ENCODE measurements around the gene CASZ1.

Gene CASZ1

DNA sequence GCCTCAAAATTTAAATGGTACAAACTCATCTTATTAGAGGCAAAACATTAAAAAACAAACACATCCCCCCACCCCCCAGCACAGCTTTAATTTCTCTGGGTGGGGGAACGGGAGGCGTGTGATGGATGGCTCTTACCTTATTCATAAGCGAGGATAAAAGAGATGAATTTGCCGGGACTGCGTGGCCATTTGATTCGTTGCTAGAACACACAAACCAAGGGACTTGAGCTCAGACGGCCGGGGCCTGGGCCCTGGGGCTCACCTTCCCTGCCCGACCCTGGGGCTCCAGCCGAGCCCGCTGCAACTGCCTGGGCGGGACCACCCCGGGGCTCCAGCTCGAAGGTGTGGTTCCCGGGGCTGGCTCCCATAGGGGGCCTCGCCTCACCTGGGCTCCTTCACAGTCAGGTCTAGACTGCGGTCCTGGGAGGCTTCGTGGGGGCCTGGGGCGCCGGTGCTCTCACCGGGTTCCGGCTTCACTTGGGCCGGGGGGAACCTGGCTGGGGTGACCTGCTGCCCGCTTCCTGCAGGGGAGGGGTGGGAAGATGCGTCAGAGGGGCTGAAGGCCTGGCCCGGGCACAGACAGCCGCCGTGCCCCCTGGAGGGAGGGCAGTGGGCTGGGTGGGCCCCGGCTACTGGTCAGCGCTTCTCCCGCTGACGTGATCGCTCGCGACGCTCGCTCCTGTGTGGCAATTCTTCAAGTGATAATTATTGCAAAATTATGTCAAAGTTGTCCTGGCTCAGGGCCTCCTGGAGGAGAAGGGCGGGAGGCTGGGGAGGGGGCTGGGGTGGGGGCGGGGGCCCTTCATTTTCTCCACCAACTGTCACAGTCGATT, 145.7 kb downstream of the CASZ1 start:
- DNase-seq = no peak

DNA sequence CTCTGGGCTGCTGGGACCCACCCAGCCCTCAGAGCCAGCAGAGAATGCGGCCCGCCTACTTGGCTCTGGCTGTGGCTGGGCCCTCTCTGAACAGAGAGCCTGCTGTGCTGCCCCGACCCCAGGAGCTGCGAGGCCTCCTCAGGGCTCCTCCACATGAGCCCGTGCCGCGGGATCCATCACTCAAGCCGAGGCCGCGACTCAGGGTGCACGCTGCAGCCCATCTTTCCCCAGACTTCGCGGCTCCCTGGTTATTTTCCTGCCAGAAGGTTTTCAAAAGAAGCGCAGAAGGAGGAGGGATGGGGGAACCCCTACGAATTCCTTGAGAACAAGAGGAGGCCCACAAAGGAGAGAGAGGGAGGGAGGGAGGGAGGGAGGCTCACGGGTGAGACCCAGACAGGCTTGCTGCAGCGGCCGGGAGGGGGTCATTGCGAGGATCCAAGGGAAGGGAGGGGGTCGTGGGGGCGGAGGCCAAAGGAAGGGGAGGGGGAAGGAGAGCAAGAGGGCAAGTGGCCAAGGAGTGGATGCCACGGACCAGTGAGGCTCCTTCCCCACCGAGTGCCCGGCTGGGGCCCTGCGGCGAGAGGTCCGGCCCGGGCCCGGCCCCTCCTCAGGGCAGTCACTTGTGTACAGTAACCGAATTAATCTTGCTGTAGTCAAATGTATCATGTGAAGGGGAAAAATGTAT, 146.8 kb downstream of the CASZ1 start:
- DNase-seq = no peak

DNA sequence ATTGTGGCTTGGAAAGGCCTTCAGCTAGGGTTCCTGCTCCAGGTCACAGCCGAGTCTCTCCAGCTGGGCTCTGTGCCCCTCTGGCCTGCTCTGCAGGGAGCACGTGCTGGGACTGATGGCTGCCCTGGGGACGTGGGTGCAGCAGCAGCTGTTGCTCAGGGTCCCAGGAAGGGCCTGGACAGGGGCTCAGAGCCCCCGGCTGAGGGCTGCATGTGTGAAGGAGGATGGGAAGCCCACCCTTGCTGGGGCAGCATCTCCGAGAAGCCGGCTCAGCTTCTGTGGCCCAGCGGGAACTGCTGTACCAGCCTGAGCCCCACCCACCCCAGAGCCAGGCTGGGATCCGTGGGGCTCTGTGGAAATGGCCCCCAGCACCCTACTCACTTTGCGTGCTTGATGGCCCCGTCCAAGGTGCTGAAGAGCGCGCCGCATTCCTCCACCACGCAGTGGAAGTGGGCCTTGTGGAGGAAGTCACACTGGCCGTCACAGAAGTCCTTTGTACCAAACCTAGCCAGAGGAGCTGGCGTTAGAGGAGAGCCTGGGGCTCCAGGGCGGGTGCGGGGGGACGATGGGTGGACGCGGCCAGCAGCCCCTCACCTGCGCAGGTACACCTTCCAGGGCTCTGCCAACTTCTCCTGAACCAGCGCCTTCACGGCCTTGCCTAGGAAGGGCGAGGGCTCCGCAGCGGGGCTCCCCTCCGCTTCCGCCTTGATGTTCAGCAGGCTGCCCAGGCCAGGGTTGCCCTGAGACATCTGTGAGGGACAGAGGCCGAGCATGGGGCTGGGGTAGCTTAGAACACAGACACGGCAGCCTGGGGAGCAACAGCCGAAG, 147.5 kb downstream of the CASZ1 start:
- DNase-seq = no peak

DNA sequence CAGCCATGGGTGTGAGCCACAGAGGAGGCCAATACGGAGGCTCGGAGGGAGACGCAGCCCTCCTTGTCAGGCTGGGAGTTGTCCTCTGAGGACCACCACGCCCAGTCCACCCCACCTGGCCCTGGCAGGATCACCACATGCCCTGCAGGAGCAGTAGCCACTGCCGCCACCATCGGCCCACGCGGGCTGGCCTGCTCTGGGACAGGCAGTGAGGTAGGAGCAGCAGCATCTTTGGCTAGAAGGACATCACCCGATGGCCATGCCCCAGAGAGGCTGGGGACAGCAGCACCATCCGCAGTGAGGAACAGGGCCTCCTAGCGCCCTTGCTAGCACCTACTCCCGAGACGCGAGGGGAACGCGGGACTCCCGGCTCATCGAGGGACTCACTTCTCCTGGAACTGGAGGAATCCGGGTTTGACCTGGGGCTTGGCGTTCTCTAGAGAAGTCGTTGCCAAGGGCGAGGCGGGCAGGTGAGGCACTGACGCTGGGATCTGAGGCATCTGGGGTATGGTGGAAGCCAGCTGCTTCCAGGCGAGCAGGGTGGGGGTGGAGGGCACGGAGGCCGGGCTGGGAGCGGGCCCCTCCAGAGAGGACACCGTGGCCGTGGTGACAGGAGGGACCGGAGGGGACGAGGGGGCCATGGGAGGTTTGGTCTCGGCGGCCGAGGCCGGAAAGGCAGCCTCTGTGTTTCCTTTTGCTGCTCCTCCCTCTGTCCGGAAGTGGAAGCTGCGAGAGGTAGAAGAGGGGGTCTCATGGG, 148.9 kb downstream of the CASZ1 start:
- no peak for DNase-seq

DNA sequence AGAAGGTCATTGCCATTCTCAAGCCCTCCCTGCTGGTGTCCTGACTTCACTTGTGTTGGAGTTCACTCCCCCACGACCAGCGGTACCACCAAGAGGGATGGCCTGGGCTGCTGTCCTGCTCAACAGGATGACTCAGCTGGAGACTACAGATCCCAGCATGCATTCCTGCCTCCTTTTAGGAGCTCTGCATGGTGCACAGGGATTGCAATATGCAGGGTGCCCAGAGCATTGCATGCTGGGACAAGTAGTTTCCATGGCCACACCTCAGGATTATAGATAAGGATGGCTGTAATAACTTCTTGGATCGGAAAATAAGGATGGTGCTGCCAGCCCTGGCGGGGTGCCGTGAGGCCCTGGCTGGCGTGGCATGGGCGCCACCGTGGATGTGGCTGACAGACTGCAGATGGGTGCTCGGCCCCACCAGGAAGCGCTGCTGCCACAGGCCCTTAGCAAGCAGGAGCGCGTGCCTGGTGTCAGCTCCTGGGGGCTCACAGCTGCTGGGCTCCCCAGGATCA, 150.0 kb downstream of the CASZ1 start:
- no peak for DNase-seq

DNA sequence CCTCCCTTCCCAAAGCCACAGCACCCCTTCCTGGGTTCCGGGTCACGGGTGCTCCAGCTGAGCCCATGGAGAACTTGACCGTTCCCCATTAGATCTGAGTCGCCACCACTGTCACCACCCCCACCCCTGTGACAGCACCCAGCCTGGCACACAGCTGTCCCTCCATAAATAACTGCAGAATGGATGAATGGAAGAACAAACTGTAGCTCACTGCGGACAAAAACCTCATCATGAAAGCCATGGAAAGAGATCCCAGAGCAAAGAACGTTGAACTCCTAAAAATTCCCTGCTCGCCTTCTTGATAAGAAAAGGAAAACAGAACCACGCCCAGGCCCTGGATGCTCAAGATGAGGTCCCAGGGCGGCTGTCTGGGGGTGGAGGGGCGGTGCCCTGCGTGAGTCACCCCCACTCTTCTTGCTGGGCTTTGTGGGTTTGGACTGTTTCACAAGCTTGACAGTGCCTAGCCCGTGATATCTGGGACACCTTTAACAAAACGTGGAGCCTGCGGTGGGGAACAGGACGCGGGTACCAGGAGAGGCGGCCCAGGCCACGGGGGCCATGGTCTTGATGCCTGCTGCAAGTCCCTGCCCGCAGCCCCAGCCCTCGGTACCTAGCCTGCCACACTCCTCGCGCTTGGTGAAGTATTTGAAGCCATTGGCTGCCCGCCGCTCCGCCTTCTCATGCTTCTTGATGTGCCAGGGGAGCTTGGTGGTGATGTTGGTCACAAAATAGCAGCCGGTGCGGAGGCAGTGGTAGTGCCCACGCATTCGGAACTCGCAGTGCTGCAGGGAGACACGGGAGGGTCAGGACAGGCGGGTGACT, 151.9 kb downstream of the CASZ1 start:
- DNase-seq = no peak

DNA sequence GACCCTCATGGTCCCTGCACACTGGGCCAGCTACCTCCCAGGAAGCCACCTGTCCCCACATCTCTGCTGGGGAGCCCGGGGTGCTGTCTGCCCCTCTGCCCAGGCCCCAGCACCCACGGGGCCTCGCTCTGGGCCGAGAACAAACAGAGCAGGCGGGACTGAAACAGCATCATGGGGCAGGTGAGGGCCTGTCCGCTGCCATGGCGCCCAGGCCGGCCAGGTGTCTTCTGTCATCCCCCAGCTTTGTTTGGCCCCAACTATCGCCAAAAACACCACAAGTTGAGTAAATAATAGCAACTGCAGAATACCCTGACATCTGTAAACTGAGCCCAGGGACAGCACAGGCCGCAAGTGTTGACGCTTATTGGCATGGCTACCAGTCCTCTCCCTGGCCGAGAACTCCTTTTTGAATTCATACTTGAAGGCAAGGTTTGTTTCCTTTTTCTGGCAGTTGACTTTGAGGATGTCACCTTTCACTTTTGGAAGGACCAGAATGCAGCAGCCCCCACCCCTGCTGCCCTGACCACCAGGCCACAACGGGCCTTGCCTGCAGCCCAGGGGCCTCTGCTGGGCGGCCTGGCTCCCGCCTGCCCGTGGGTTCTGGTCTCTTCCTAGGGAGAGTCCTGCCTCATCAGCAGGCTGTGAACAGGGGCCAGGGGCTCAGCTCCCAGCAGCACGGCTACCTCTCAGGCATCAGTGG, 152.7 kb downstream of the CASZ1 start:
- no peak for DNase-seq

DNA sequence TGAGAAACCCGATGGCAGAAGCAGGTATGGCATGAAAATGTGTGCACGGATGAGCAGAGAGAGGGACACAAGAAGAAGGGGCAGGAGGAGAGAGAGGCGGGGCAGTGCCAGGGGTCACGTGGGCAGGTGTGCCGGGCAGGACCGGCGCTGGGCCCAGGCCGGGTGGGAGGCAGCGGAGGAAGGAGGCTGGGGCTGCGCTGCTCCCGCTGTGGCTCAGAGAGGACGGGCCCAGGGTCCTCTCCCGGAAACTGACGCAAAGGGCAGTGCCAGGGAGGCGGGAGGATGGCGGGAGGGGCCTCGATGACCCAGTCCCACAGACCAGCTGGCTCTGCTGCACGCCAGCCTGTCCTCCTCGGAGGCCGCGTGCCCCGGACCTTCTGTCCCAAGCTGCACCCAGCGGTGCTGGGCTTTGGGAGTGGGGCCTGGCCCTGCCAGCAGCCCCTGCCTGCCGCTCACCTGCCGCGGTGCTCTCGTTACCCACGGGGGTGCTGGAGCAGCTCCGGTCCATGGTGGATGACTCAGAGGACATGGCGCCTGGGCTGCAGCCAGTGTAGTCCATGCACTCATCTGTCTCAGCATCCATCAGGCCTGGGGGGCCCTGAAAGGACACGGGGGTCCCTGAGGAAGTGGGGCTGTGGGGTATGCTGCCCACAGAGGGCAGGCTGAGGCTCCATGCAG, 153.9 kb downstream of the CASZ1 start:
- no peak for DNase-seq

DNA sequence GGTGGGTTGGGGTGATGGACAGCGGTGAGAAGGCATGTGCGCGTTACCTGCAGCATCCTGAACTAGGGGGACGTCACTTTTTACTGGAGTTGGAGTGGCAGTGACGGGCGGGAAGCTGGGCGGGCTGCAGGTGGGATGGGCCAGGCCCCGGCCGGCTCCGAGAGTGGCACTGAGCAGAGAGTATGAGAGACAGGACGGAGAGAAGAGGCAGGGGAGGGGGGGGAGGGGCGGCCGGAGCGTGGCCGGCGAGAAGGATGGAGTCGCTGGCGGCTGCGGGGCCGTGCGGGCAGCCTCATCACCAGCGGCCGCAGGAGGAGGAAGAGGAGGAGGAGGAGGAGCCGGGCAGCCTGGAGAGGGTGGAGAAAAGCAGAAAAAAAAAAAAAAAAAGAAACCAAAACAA, 154.5 kb downstream of the CASZ1 start:
- DNase-seq = no peak

DNA sequence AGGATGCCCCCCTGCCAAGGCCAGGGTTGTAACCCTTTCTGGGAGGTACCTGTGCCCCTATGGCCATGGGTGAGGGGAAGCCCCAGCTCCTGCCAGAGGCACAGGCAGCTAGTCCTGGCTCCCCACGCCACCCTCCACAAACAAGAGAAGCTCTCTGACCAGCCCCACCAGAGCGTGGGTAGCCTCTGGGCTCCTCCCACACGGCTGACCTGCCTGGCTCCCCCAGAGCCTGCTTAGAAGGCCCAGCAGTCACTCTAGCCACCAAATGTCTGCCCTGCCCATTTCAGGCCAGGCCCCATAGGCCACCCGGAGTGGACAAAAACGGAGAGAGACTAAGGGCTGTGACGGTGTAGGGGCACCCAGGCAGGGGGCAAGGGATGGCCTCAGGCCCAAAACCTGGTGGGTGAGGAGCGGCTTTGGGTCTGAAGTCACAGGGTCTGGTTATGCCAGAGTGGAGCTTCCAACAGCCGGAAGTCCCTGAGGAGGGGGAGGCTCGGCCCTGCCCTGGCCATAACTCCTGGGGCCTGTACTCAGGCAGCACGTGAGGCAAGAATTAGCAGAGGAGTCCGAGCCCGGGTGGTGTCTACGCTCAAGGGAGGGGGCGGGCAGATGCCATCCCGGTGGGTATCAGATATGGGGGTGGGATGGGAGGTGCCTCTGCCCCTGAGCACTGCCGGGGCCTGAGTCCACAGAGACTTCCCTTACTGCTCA, 155.4 kb downstream of the CASZ1 start:
- DNase-seq = no peak

DNA sequence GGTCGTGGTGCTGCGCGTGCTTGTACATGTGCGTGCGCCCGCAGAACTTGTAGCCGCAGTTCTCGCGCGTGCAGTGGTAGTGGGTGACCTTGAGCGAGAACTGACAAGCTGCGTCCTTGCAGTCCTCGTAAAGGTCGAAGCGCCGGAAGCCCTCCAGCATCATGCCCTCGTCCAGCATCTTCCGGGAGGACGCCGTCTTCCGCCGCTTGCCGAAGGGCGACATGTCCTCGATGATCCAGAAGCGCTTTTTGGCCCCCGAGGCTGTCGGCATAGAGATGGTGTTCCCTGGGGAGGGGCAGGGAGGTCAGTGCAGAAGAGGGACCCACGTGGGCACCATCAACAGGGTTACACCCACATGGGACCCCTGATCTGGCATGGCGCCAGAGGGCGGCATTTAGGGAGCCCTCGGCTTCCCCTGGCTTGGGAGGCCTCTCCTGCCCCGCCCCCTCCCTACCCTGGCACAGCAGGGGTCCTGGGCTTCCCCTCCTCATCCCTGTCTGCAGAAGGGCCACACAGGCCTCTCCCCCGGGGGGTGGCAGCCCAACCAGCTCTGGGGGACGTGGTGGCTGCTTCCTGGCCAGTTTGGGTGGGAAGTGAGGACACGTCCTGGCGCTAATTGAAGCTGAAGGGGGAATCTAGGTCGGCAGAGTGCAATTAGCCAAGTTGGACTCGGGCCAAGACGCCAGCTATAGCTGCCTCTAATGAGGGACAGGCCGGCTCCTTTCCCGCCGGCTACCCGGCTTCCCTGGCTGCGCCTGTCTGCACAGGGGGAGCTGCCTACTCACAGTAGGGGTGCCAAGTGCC, 156.5 kb downstream of the CASZ1 start:
- peak; percentile 47 to 76 for DNase-seq

DNA sequence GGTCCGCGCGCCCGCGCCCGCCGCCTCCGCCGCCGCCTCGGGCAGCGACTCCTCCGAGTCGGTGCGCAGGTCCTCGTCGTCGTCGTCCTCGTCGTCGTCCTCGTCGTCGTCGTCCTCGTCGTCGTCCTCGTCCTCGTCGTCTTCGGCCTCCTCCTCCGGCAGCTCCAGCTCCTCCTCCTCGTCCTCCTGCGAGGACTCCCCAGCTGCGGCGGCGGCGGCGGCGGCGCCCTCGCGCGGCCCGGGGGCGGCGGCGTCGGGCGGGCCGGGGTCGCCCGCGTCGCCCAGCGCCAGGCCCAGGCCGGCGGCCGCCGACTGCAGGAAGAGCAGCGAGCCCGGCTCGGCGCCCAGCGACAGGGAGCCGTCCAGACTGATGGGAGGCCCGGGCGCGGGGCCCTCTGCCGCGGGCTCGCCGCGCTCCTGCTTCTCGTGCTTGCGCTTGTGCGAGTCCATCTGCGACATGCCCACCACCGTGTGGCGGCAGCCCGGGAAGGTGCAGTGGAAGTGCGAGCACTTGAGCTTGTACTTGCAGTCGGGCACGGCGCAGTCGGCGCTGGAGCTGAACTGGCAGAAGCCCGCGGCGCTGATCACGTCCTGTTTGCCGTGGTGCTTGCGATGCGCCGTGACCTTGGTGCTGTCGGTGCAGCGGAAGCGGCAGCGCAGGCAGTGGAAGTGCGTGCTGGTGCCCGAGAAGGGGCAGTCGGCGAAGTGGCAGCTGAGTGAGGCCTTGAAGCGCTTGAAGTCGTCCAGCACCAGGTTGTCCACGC, 157.3 kb downstream of the CASZ1 start:
- no peak for DNase-seq

DNA sequence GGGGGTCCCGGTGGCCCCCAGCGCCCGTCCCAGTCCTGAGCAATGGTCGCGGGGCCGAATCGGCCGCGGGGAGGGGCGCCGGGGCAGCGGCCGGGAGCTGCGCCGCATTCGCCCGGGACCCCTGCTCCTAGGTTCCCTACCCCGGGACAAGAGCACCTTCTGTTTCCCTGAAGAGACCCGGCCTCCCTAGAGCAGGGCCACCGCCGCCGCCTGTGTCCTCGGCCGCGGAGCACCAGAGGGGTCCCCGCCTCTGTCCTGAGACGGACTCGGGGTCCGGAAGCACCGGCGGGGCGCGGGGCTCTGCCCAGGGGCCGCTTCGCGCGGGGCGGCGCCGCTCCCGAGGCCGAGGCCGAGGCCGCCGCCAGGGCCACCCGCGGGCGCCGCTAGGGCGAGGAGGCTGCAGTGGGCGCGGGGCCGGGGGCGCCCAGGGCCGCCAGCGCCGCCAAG, 157.9 kb downstream of the CASZ1 start:
- no peak for DNase-seq

DNA sequence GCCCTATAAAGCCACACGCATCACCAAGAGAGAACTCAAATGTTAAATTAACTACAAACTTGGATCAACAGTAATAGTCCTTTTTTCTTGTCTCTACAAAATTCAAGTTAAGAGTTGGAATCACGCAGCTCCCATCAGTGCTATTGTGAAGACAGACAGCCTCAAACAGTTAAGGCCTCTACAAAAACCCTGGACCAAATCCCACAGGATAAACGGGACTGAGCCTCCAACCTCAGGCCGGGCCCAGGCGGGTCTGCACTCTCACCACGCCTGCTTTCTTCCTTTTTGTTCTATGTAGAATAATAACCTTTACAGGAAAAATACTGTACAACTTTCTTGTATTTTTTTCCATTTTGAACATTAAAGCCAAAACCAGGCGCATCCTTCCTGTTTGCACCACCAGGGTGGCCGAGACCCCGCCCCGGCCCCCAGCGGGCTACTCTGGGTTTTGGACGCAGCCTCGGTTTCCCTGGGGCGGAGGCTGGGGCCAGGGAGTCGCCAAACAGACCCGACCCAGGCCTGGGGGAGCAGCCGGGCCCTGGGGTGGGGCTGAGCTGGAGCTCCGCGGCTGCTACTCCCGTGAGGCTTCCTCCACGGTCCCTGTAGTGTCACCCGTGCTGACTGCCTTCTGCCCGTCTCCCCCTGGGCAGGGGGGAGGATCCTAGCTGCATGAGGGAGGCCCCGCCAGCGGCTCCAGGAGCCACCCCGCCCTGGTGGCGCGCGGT, 158.4 kb downstream of the CASZ1 start:
- DNase-seq = no peak

DNA sequence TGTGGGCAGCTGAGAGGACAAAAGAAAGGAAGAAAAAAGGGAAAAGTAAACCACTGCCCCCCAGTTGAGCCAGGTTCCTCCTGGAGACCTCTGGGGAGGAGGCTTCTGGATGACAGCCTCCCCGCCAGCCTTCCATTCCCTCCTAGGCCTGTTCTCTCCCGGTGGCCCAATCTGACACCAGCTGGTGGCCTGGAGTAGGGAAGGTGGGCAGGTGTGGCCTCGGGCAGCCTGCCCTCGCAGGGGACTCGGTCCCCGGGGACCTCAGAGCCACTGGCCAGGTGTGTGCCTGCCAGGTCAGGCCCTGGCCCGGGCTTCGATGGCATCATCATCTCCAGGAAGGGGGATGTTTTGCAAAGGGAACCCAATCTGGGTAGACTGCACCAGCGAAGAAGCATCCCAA, 159.0 kb downstream of the CASZ1 start:
- peak in 1 of 2 experiments; percentile 37 for DNase-seq

DNA sequence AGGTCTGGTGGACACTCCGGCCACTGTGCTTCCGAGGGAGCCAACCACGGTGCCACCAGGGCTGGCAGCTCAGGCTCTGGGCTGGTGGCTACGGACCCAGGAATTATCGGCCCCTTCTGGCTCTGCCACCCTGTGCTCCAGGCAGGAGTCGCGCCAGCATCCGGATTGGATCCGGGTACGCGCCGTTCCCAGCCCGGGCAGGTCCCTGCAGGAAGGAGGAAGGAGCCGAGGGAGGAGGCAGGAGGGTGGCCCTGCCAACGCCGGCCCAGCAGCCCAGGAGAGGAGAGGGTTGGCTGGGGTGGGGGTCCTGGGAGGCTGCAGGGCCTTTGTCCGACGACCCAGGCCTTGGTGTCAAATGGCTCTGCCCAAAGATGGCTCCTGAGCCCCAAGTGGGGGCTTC, 160.5 kb downstream of the CASZ1 start:
- DNase-seq = no peak

Measured in NCI-H524 (cell line).